ENCODE results near the gene TMEM38B.
"Not testable (repeated sequence)": the region's sequence is repeated elsewhere in the genome, so short reads cannot be mapped to it uniquely, and the experiment has no call there.

GRCh38 chr9:105783495-105783872, 89.1 kb downstream of the TMEM38B start:
- not testable (repeated sequence) for TF ChIP-seq EZH2 (IDR thresholded peaks at IDR 0.05); POLR2AphosphoS5 (IDR thresholded peaks at IDR 0.05; ENCODE audit: borderline replicate concordance, low read depth, low read length)
